Epithelial cell of proximal tubule (primary cell): Measurements from ENCODE around the gene UBAC1. TPM values are rescaled to one million over a fixed set of nuclear protein-coding genes. Genes with fewer than 3 reads are reported as not detected.
"Not testable (repeated sequence)": the region's sequence is repeated elsewhere in the genome, so short reads cannot be mapped to it uniquely, and the experiment has no call there.

Experiments
- DNase-seq: peaks from one replicate; pipeline ENCODE4 v3.0.0-alpha.2; 2011; ENCODE audit warnings: low read depth
- H3K4me3 ChIP-seq: 2 replicates; pipeline ENCODE4 v1.5.1; 2011; ENCODE audit warnings: low read depth, mild to moderate bottlenecking, low read length
- total RNA-seq: library from RNA; depleted of rRNA; stranded (reverse); fragments of >200 nt; gene quantifications from 2 replicates; pipeline ENCODE4 v1.2.3, GENCODE V29; 2015
- TF ChIP-seq, protein P1 (sequence below): conservative IDR thresholded peaks from 2 replicates; pipeline ENCODE4 v1.5.1; 2012; ENCODE audit warnings: low read depth, mild to moderate bottlenecking, low read length

Gene UBAC1
- total RNA-seq, 1 donor from 2014 or later = 40.9 TPM

DNA sequence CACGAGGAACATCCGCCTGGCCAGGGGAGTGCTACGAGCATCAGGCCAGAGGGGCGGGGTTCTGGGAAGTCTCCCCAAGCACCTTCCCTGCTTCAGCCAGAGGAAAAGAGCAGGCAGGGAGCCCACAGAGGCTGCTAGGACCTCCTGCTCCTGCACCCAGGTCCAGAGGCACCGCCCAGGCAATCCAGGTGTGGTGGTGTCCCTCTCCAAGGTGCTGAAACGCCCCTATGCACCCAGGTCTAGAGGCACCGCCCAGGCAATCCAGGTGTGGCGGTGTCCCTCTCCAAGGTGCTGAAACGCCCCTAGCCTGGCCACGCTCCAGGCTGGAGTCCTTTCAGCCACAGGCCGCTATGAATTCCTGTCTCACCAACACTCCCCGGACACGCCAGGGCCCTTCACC, 10.7 kb upstream of the UBAC1 start:
- TF ChIP-seq, protein P1, sequence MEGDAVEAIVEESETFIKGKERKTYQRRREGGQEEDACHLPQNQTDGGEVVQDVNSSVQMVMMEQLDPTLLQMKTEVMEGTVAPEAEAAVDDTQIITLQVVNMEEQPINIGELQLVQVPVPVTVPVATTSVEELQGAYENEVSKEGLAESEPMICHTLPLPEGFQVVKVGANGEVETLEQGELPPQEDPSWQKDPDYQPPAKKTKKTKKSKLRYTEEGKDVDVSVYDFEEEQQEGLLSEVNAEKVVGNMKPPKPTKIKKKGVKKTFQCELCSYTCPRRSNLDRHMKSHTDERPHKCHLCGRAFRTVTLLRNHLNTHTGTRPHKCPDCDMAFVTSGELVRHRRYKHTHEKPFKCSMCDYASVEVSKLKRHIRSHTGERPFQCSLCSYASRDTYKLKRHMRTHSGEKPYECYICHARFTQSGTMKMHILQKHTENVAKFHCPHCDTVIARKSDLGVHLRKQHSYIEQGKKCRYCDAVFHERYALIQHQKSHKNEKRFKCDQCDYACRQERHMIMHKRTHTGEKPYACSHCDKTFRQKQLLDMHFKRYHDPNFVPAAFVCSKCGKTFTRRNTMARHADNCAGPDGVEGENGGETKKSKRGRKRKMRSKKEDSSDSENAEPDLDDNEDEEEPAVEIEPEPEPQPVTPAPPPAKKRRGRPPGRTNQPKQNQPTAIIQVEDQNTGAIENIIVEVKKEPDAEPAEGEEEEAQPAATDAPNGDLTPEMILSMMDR = no peak
- no peak for DNase-seq
- H3K4me3 ChIP-seq = no peak overlapping the region

DNA sequence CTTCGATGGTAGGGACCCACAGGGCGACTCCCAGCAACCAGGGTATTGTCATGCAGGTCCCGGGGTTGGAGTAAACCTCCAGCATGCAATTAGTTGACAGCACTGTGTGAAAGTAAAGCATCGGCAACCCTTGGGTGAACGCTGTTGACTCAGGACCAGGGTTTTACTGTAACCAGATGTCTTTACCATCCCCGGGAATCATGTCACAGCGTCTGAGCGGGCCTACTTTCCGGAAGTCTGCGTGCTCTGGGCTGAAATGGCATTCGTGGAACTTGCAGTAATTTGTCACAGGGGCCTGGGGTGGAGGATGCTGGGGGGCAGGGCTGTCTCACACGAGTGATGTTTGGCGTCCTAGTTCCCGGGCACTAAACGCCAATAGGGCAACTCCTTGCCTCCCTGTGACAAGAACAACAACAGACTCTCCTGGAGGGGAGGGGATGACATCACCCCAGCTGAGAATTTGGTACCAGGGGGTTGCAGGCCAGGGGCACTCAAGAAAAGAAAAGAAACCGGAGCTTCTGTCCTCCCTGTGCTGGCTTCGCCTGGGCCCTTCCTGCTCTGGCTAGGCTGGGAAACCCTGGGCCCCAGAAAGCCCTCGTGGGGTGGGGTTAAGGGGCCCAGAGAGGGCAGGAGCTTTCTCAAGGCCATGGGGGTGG, 10.1 kb upstream of the UBAC1 start:
- TF ChIP-seq, protein P1 = no peak
- no peak overlapping the region for H3K4me3 ChIP-seq
- DNase-seq = no peak

DNA sequence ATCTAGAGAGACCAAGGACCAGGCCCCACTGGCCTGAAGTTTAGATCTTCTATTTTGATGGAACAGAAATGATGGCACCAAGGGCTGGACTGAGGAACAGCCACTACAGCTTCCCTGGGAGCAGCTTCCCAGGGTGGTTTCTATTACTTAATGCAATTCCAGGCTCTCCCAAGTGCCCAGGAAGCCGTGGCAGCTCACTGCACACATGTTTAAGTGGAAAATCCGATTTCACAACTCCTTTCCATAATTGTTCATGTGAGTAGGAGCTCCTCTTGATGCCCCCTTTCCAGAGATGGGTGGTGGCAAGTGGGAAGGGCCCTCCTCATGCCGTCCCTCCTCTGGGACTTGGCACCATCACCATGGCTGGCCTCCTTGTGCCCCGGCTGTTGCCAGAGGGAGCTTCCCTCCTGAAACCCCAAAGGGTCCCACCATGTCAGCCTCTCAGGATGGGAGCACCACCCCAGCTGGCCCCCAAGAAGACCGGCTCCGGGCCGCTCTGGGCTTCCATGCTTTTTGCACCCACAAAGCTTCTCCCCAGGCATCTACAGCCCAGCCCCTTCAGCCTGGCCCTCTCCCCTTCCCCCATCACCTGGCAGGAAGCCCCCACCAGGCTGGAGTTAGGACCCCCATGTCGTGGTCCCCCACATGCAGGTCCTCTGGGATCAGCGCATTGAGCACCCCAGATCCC, 9.1 kb upstream of the UBAC1 start:
- TF ChIP-seq, protein P1 = no peak
- no peak overlapping the region for H3K4me3 ChIP-seq
- no peak for DNase-seq

DNA sequence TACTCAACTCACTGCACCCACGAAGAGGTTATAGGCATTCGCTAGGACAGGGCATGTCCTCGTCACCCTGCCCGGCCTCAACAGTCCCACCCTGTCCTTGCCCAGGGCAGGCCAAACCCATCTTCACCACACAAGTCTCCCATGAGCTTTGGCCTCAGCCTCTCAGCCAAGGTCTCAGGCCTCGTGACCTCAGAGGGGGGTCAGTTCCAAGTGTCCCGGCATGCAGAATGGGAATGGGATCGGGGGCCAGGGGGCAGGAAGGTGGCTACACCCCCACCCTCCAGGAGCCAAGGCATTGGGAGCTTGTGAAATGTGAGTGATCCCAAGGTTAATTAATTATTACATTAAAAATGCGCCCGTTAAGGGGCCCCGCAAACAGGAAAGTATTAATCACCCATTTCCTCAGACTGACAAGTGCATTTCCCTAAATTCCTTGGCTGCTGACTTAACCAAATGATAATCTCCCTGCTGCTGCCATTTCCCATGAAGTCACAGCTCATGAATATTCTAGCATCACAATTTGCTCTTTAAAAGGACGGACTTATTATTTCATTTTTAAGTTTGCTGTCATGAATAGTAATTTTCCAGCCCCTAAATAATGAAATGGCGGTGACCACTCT, 8.0 kb upstream of the UBAC1 start:
- no peak for DNase-seq
- TF ChIP-seq, protein P1 = no peak
- H3K4me3 ChIP-seq = no peak overlapping the region

DNA sequence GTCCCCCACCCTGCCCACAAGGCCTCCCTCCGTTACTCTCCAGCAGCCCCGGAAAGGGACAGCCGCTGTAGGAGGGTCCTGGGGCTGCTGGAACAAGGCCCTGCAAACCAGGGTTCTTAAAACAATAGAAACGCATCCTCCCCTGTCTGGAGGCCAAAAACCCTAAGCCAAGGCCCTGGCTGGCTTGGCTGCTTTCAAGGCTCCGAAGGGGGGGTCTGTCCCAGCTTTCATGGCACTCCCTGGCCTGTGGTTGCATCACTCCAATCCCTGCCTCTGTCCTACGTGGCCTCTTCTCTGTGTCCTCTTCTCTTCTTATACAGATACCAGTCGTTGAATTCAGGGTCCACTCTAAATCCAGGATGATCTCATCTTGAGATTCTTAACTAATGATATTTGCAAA, 7.4 kb upstream of the UBAC1 start:
- TF ChIP-seq, protein P1 = no peak
- no peak overlapping the region for H3K4me3 ChIP-seq

DNA sequence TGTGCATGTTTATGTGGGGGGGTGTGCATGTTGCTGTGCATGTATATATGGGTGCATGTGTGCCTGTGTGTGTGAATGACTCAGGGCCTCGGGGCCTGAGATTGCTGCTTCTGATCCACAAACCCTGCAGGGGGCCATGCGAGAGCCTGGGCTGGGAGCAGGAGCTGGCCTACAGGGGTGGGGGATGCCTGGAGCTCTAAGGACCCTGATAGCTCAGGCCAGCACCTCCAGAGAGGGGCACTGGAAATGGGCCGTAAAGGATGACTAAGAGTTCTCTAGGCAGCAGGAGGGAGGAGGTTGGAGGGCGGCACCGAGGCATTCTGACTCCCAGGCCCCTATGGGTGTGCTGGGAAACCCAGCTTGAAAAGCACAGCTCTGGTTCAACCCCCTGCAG, 6.9 kb upstream of the UBAC1 start:
- no peak for DNase-seq
- TF ChIP-seq, protein P1 = no peak
- H3K4me3 ChIP-seq = no peak overlapping the region

More for the DNA sequence above, 7.4 kb upstream of the UBAC1 start:
- DNase-seq = no peak

DNA sequence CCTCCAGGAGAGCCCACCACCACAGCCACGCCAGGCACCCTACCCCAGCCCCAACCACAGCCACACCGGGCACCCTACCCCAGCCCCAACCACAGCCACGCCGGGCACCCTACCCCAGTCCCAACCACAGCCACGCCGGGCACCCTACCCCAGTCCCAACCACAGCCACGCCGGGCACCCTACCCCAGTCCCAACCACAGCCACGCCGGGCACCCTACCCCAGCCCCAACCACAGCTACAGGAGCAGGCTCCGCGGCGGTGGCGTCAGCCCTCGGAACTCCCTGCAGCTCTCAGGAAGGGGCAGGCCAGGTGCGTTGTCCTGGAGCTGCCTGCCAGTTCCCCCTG, 5.7 kb upstream of the UBAC1 start:
- DNase-seq = not testable (repeated sequence)

More for the DNA sequence above, 5.7 kb upstream of the UBAC1 start:
- not testable (repeated sequence) for H3K4me3 ChIP-seq
